ENCODE measurements around the gene ARL14EP.

- TF ChIP-seq CTCF (IDR thresholded peaks at IDR 0.05) (no peak), EZH2 (IDR thresholded peaks at IDR 0.05) (no peak)
Measured at GRCh38 chr11:30326906-30327305, 4.0 kb downstream of the ARL14EP start.

Measured in neural progenitor cell (in vitro differentiated cells).